Amniotic stem cell (primary cell): ENCODE data around the gene LPP.
"Not testable (repeated sequence)": the region's sequence is repeated elsewhere in the genome, so short reads cannot be mapped to it uniquely, and the experiment has no call there.

Source experiments
- DNase-seq: peaks from one replicate; lab custom pipeline; 2025; lab: John Stamatoyannopoulos, UW

LPP gene

DNA sequence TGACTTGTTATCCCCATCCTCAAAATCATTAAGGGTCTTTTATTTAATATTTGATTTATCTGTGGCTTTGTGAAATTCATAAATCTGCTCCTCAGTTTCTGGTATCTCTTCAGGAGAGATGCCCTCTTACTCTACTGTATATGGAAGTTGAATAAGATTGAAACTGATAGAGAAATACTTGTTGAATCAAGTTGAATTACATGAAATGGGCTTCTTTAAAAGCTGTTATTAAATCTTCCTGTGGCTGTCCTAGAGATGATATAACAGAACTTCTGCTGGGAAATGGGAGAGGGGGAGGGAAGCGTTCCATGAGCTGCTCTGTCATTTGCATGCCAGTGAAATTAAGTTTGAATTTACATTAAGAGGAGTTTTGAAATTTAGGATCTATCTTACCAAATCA lies 523.4 kb downstream of the LPP start:
- DNase-seq: no peak

GRCh38 chr3:188680189-188680588 lies 526.2 kb downstream of the LPP start:
- no peak for DNase-seq

GRCh38 chr3:188680605-188681004 lies 526.6 kb downstream of the LPP start:
- no peak for DNase-seq

DNA sequence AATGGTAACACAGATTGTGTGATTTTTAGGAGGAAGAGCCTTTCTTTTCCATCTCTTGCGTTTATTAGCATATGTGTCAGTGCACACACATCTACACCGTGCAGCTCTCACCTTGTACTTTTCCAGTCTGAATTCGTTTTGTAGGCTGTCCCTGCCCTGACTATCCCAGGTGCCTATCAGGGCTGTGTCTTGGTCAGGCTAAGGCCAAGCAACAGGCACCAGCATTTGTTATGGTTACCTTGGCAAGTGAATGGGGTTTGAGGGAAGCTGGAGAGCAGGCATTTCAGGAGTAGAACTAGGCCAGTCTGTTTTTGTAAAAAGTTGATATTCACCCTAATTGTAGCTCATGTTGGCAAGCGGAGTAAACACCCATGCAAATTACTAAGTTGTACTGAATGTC lies 528.4 kb downstream of the LPP start:
- DNase-seq: no peak

- DNase-seq: no peak
Observed at GRCh38 chr3:188683032-188683521, 529.1 kb downstream of the LPP start.

- DNase-seq: no peak
Observed at GRCh38 chr3:188684276-188684675, 530.3 kb downstream of the LPP start.

DNA sequence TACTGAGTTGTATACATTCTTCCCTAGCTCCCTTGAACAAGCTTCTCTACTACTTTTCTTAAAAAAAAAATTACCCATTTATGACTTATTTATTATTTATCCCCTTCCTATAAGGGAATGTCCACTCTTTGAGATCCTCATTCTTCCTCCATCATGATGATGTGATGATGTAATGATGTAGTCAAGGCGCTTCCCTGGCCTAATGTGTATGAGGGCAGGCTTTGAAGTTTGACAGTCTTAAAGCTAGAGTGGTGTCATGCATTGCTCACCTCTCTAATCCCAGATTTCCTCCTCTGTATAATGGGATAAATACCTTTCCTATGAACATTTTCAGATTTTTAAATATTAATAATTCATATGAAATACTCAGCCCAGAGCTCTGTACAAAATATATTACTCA lies 531.8 kb downstream of the LPP start:
- DNase-seq: no peak

DNA sequence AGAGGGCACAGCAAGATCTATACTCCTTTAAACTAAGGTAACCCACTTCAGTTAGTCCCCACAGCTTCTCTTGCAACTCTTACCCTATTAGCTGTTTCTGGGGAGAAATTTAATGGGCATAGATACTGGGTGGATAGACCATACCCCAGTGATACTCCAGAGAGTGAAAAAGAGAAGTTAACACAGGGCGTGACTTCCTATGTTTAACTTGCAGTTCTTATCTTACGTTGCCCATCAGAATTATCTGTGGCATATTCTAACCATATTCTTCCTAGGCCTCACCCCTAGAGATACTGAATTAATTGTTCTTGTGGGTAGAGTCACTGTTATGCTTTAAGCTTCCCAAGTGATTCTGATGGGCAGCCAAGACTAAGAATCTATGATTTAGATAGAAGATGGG lies 532.4 kb downstream of the LPP start:
- no peak for DNase-seq

DNA sequence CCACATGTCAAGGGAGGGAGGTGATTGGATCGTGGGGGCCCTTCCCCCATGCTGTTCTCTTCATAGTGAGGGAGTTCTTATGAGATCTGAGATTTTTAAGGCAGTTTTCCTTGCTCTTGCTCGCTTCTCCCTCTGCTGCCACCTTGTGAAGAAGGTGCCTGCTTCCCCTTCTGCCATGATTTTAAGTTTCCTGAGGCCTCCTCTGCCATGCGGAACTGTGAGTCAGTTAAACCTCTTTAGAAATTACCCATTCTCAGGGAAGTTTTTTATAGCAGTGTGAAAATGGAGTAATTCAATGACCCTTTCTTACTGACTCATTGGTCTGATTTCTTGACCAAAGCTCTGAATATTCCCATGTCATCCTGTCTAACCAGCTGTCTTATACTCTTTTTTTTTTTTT lies 533.4 kb downstream of the LPP start:
- DNase-seq: no peak

GRCh38 chr3:188689101-188689574 lies 535.2 kb downstream of the LPP start:
- DNase-seq: no peak

DNA sequence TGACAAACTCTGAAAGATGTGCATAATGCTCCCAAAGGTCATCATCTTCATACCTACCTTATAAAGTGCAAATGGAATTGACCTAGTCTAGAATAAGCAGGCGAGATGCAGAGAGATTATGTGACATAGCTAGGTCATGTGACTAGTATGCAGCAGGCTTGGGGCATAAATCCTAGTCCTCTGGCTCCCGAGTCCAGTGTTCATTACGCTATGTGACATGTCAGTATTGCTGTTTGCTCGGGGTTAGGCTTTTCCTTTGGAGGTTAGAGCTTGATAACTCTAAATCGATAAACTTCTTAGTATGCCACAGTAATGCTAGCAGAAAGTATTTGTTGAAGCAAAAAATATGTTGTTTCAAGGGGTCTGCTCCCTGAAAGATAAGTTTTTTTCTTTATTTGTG lies 536.1 kb downstream of the LPP start:
- DNase-seq: no peak

- no peak for DNase-seq
Observed at GRCh38 chr3:188691004-188691403, 537.0 kb downstream of the LPP start.

GRCh38 chr3:188691665-188692064 lies 537.7 kb downstream of the LPP start:
- DNase-seq: no peak

GRCh38 chr3:188692700-188693099 lies 538.7 kb downstream of the LPP start:
- DNase-seq: no peak

DNA sequence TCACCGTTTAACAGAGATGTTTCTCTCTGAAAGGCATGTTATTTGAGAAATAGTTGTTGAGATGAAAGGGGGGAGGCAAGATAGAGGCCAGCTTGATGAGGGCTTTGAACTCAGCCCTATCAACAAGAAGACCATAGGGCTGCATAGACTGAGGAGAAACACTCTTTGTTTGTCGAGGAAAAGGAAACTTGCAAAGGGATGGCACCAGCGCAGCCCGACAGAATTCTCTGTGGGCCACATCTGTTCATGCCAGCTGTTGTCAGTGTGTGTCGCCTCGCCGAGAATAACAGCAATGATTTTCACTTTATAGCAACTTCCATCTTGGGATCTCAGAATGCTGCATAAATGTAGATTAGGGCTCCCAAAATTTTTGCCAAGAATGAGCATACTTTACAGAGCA lies 539.5 kb downstream of the LPP start:
- no peak for DNase-seq

- no peak for DNase-seq
Observed at GRCh38 chr3:188695241-188695640, 541.3 kb downstream of the LPP start.

DNA sequence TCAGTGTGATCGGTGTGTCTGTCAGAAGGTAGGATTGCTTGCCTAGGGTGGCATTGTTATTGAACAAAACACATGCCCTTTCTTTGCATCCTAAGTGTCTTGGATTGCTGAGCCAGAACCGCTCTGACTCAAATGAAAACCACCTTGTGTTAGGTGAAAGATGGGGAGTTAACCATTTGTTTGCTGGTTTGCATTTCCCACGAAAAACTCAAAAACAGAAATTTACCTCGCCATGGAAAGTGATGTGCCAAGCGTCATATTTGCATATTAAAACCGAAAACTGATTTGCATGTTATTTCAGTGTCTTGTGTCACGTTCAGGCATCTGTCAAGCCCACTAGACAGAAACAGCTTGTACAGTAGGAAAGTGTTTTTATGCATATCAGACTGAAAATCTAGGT lies 543.2 kb downstream of the LPP start:
- DNase-seq: no peak

DNA sequence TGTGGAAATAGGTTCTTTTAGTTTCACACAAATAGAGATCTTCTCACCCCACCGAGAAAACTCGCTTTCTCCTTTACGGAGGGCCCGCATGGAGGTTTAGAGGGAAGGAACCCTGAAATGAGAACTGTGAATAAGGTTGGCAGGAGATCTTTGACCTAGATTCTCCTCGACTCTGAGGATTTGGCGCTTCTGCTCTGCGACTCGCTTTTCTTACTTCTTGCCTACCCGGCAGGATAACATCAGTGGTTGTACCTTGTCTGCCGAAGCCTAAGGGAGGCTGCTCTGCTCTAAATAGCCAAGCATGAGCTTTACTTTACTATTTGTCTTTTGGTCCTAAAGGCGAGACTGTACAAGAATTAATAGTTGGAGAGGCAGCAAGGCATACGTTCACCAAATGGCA lies 544.5 kb downstream of the LPP start:
- no peak for DNase-seq

- no peak for DNase-seq
Observed at GRCh38 chr3:188700501-188700900, 546.5 kb downstream of the LPP start.

DNA sequence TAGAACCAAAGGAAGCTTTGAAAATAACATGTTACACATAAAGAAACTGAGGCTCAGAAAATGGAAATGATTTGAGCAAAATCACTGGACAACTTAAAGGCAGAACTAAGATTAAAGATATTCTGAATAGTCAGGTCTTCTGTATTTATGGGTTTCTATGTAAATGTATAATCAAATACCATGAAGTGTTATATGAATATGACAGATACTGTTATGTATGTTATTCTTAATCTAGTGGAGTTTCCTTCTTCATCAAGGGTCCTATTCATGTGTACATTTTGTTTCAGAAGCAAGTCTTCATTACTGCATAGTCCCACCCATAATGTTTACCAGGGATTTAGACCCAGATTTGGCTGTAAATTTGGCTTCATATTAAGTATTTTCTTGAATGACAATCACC lies 547.0 kb downstream of the LPP start:
- DNase-seq: no peak

- no peak for DNase-seq
Observed at GRCh38 chr3:188701485-188701969, 547.6 kb downstream of the LPP start.

GRCh38 chr3:188702028-188702427 lies 548.1 kb downstream of the LPP start:
- DNase-seq: not testable (repeated sequence)

- DNase-seq: no peak
Observed at GRCh38 chr3:188706176-188706575, 552.2 kb downstream of the LPP start.

GRCh38 chr3:188706599-188706998 lies 552.6 kb downstream of the LPP start:
- no peak for DNase-seq
